Epidermal melanocyte (primary cell): Measurements from ENCODE around the gene HBD.
"Not testable (repeated sequence)": the region's sequence is repeated elsewhere in the genome, so short reads cannot be mapped to it uniquely, and the experiment has no call there.

Source experiments
- DNase-seq: peaks from one replicate; pipeline ENCODE4 v3.0.0; 2011; ENCODE audit warnings: low spot score; ENCODE audit not compliant: insufficient read length

Gene HBD

DNA sequence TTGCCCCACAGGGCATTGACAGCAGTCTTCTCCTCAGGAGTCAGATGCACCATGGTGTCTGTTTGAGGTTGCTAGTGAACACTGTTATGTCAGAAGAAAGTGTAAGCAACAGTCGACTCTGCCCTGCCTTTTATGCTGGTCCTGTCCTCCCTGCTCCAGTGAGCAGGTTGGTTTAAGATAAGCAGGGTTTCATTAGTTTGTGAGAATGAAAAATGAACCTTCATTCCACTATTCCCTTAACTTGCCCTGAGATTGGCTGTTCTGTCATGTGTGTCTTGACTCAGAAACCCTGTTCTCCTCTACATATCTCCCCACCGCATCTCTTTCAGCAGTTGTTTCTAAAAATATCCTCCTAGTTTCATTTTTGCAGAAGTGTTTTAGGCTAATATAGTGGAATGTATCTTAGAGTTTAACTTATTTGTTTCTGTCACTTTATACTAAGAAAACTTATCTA, at the start of gene HBD:
TSS of gene HBD (minus strand) at position 103 of the 454 bp plus-strand sequence. CDS start at position 53, 50 bp downstream.
- no peak for DNase-seq

DNA sequence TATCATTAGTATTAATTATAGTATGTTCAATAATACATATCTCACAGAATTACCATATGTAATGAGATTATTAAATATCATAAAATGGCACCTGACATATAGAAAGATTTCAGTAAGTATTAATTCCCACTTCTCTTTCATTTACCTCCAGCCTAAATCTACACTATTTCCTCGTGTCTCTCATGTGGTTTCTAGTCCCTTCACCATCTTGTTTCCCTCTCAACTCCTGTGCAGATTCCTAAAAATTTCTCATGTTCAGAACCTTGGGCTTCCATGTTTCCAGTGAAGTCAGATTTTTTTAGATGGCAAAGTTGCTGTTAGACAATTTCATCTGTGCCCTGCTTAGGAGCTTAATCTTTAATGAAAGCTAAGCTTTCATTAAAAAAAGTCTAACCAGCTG, 49.6 kb upstream of the HBD start:
- no peak for DNase-seq

DNA sequence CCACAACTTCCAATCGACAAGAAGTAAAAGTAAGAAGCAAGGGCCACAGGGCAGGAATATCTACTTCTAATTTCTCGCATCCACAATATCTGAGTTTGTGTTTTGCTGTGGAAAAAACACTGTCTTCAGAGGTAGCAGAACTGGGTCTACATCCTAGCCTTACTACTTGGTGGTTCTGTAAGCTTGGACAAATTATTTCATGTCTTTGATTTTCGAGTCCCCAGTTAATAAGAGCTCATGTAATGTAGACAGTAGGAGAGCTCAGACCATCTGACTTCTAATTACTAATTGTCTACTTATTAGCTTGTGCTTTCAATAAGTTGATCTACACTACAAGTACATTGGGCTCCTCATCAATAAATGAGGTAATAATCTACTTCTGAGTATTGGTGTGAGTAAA, 48.8 kb upstream of the HBD start:
- DNase-seq: no peak

DNA sequence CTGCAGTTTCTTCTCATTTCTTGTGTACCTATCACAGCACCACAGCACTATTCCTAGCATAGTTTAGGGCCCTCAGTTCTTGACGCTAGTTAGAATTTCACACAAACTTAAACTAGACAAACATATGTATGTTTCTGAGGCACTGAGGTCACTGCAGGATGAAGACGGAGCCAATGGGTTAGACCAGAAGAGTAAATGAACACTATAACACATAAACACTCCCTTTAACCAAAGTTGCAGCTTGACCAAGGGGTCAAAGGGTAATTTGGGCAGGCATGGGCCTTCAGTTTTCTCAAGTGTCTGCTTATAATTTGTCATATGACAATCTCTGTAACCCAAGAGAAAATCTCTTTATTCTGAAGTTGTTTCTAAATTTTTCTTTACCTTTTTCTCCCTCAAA, 48.3 kb upstream of the HBD start:
- DNase-seq: no peak

DNA sequence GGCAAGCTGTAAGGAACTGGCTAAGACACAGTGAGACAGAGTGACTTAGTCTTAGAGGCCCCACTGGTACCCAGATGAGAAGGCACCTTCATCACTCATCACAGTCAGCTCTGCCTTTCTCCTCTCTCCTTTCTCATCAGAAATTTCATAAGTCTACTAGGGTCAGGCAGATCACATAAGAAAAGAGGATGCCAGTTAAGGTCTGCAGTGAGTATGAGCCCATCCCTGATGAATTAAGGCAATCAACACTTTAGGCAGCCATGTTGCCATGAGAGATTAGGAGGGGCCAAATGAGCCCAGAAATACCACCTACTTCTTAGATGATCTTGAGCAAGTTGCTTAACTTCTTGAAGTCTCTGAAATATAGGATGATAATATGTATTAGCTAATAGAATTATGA, 47.3 kb upstream of the HBD start:
- no peak for DNase-seq

DNA sequence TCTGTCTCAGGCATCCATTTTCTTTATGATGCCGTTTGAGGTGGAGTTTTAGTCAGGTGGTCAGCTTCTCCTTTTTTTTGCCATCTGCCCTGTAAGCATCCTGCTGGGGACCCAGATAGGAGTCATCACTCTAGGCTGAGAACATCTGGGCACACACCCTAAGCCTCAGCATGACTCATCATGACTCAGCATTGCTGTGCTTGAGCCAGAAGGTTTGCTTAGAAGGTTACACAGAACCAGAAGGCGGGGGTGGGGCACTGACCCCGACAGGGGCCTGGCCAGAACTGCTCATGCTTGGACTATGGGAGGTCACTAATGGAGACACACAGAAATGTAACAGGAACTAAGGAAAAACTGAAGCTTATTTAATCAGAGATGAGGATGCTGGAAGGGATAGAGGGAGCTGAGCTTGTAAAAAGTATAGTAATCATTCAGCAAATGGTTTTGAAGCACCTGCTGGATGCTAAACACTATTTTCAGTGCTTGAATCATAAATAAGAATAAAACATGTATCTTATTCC, 46.4 kb upstream of the HBD start:
- peak; percentile 66 for DNase-seq

DNA sequence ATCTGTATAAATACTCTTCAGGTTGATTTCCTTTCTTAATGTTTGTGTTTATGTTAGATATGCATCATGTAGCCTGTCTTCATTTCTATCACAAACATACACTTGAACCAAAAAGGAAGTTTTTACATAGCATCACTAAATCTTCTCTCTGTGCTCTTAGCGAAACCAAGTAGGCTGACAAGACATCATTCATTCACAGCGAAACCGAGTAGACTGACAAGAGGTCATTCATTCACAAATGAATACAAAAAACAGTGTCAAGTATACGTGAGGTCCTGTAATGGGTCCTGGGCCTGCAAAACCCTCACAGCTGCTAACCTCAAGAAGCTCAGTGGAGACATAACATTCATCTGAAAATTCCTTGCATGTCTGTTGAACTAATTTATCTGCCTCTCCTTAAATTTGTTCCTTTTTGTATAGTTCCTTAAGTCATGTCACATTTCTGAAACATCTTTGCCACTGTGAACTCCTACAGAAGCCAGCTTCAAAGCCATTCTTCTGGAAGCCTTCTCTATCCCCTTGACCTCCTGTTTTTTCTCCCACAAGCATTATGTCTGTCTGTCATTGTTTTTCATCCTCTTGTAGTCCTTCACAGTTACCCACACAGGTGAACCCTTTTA, 45.3 kb upstream of the HBD start:
- DNase-seq: no peak

DNA sequence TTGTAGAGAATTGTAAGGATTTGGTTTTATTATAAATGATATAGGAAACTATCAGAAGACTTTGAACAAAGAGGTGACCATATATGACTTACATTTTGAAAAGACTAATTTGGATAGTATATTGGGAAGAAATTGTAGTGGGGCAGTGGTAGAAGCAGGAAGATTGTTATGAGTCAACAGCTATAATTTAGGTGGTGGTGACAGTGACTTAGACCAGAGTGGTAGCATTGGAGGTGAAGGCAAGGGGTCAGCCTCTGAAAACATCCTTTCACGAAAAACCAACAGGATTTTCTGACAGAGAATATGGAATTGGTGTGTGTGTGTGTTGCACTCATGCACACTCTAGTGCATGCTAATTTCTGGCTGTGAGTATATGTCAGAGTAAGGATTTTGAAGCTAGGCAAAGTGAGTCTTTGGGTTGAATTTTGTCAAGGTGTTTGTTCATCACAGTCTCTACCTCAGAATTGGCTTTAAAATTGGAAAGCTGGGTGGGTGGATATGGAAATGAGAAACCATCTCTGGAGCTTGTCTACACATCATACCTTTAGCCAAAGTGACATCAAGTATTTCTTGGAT, 43.6 kb upstream of the HBD start:
- DNase-seq: no peak

DNA sequence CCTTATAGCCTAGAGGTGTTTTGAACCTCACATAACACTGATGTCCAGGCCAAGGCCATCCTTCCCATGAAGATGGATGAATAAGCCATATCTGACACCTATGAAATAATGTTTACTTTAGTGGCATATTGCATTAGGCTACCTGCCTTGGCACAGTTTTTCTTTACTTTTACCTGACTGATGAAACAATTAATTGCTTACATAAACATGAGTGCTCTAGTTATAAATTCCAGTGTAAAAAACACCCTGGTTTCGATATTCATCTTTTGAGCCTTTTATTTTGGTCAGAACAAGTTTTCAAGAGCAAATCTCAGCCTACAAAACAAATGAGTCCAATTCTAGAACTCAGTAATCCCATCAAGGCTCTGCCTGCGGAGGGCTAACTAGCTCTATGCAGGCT, 42.4 kb upstream of the HBD start:
- no peak for DNase-seq

DNA sequence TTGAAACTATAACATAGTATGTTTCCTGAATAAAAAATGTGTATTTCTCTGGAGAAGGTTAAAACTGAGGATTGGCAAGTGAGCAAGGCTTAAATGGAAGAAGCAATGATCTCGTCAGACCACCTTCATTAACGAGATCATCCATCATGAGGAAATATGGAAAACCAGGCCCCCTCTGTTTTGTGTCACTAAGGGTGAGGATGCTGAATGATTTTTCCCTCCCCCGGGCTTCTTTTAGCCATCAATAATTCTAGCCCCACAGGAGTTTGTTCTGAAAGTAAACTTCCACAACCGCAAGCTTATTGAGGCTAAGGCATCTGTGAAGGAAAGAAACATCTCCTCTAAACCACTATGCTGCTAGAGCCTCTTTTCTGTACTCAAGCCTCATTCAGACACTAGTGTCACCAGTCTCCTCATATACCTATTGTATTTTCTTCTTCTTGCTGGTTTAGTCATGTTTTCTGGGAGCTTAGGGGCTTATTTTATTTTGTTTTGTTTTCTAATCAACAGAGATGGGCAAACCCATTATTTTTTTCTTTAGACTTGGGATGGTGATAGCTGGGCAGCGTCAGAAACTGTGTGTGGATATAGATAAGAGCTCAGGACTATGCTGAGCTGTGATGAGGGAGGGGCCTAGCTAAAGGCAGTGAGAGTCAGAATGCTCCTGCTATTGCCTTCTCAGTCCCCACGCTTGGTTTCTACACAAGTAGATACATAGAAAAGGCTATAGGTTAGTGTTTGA, 41.3 kb upstream of the HBD start:
- DNase-seq: no peak

DNA sequence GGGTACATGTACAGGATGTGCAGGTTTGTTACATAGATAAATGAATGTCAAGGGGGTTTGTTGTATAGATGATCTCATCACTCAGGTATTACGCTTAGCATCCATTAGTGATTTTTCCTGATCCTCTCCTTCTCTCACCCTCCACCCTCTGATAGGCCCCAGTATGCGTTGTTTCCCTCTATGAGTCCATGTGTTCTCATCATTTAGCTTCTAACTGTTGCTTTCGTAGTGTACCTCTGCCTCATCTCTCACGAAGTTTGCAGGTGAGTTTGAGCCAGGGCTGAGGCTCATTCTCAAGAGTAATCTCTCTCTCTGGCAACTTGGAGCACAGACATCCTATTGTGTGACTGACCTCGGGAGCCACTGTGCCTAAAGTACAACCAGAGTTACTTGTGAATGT, 40.1 kb upstream of the HBD start:
- no peak for DNase-seq

DNA sequence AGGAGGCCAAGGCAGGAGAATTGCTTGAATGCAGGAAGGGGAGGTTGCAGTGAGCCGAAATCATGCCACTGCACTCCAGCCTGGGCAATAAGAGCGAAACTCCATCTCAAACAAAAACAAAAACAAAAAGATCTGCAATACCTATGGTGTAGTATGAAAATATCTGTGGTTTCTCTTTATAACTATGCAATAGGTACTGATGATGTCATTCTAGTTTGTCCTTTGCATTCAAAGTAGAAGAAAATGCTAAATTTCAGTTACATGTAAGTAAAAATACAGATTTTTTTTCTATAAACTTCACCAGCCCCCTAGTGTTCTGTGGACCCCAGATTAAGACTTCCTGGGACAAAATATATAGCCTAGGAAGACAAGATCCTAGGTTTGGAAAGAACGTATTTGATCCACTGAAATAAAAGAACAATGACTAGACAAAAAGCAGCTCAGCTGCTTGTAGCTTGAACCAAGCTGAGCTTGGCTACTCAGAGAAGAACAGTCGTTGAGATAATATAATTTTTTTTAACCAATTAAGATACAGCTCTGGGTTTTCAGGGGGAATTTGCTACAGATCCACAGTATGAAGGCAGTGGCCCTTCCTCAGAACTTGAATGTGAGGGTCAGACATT, 38.2 kb upstream of the HBD start:
- no peak for DNase-seq

DNA sequence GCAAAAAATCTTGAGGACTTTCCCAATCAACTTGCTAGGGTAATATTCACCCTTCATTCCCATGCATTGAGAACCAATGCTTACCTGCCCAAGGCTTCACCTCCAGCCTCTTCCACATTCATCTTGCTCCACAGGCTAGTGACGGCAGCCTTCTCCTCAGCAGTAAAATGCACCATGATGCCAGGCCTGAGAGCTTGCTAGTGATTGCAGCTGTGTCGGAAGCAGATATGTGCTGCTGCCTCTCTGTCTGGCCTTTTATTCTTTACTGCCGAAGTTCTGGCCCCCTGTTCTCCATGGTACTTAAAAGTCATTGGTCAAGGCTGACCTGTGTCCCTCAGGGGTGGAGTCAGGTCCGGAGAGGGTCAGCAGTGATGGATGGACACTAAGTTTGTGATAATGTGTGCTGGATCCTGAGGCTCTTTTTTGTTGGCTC, 35.4 kb upstream of the HBD start, which contains the start of gene HBE1:
TSS of gene HBE1 (minus strand) at position 231 of the 433 bp plus-strand sequence. CDS start at position 176, 55 bp downstream.
- no peak for DNase-seq

DNA sequence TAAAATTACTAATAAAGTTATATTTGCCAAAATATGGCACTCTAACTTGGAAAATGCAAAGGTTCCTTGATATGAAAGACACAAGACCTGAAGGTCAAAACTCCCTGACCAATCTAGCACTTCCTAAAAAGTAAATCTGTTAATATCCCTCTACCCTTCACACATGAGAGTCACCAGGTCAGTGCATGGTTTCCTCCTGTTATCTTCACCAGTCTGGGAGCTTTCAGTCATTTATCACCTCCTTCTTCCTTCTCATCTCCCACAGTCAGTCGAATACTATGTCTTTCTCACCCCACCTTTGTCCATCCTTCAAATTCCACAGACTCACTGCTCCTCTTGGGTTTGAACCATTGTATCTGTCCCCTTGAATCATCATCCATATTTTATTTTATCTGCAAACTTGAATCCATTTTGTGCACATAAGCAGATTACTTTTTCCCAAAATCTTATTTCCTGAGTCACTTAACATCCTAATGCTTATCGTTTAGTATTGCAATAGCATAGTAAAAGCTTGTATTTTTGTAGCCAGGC, 32.8 kb upstream of the HBD start:
- DNase-seq: no peak

DNA sequence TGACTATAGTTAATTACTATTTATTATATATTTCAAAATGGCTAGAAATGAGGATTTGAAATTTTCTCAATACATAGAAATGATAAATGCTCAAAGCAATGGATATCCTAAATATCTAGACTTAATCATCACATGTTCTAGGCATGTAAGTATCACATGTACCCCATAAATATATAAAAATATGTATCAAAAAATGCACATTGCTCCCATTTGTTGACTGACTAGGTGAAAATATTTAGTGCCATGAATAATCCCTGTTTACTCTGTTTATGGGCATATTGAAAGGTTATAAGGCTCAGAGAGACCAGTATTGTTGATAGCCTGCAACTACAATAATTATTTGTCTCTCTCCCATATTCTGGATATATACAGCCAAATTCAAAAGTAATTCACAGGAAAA, 32.3 kb upstream of the HBD start:
- no peak for DNase-seq

DNA sequence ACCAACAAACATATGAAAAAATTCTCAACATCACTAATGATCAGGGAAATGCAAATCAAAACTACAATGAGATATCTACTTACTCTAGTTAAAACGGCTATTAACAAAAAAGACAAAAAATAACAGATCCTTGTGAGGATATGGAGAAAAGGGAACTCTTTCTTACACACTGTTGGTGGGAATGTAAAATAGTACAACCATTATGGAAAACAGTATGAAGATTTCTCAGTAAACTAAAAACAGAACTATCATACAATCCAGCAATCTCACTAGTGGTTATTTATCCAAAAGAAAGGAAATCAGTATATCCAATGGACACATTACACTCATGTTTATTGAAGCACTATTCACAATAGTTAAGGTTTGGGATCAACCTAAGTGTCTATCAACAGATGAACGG, 31.5 kb upstream of the HBD start:
- no peak for DNase-seq

DNA sequence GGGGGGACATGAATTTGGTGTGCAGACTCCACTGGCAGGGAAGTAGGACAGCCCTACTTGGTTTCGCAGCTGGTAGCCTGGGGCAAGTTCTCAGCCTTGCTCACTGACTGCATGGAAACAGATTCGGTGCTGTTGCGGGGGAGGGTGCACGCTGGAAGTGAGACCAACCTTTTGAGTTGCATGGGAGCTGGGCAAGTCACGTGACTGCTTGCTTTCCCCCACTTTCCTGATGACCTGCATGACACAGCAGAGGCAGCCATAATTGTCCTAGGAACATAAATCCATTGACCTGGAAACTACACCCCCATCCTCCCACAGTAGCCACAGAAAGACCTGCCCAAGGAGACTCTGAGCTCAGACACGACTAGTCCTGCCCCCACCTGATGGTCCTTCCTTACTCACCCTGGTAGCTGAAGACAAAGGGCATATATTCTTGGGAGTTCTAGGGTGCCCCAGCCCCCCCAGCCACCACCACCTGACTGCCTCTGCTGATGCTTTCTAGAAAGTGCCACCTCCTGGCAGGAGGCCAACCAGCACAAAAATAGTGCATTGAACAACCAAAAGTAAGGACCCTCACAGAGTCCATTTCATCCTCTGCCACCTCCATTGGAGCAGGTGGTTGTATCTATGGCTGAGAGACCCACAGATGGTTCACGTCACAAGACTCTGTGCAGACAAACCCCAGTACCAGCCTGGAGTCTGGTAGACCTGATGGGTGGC, 24.4 kb upstream of the HBD start:
- DNase-seq: no peak

DNA sequence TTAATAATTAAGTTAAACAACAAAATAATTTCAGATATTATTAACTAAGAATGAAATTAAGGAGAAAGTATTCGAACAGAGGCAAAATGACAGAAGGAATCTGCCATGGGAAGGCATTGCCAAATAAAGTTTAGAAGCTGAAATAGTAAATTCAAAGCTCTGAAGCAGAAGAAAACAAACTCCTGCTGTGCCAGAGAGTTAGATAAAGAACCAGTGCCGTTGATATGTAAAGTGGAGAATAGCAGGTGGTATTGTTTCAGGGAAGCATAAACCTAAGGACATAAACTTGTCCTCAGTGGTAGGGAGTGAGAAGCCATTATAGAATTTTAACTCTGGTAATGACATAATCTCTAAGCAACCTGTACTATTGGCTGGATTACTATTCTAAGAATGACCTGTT, 23.0 kb upstream of the HBD start:
- no peak for DNase-seq

DNA sequence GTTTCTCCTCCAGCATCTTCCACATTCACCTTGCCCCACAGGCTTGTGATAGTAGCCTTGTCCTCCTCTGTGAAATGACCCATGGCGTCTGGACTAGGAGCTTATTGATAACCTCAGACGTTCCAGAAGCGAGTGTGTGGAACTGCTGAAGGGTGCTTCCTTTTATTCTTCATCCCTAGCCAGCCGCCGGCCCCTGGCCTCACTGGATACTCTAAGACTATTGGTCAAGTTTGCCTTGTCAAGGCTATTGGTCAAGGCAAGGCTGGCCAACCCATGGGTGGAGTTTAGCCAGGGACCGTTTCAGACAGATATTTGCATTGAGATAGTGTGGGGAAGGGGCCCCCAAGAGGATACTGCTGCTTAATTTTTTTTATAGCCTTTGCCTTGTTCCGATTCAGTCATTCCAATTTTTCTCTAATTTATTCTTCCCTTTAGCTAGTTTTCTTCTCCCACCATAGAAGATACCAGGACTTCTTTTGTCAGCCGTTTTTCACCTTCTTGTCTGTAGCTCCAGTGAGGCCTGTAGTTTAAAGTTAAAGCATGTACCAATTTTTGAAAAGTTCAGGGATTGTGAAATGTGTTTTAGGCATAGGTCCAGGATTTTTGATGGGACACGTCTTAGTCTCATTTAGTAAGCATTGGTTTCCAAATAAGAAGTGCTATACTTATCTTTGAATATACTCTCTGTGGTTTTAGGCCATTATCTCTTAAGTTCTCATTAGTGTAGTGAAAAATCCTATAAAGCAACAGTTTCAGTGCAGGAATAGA, 20.5 kb upstream of the HBD start, which contains the start of gene HBG2:
TSS of gene HBG2 (minus strand) at position 136 of the 768 bp plus-strand sequence. CDS start at position 83, 53 bp downstream.
- not testable (repeated sequence) for DNase-seq

DNA sequence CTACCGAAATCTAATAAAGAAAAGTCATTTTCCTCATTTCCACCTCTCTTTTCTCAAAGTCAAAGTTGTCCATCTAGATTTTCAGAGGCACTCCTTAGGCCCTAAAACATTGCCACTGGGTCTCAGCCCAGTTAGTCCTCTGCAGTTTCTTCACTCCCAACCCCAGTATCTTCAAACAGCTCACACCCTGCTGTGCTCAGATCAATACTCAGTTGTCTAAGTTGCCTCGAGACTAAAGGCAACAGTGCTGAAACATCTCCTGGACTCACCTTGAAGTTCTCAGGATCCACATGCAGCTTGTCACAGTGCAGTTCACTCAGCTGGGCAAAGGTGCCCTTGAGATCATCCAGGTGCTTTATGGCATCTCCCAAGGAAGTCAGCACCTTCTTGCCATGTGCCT, 19.7 kb upstream of the HBD start:
- DNase-seq: not testable (repeated sequence)
